ENCODE data around the gene TYK2. TPM values are rescaled to one million over a fixed set of nuclear protein-coding genes. Genes with fewer than 3 reads are reported as not detected.
A peak's percentile ranks its signal among the peaks of the same experiment; 100 is the strongest.

TYK2 gene
- total and polyA plus RNA-seq, 9 of the 15 experiments (the other 6 are each of a cell fraction or from before 2014, with no cell fraction given): 15.0 to 182 (median 85.9) TPM

DNA sequence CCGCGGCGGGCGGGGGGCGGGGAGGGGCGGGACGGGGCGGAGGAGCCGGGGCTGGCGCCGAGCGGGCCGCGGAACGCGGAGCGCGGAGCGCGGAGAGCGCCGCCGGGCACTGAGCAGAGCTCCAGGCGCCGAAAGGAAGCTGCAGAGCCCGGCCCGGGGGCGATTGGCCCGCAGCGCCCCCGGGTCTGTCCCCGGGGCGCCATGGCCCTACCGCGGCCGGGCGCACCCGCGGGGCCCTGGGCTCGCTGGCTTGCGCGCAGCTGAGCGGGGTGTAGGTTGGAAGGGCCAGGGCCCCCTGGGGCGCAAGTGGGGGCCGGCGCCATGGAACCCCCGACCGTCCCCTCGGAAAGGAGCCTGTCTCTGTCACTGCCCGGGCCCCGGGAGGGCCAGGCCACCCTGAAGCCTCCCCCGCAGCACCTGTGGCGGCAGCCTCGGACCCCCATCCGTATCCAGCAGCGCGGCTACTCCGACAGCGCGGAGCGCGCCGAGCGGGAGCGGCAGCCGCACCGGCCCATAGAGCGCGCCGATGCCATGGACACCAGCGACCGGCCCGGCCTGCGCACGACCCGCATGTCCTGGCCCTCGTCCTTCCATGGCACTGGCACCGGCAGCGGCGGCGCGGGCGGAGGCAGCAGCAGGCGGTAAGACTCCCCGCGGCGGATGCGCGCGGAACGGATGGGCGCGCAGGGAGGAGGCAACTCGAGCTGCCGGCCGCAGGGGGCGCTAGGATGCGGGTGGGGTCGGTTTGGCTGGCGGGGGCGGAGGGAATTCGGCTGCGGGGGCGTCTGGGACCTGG, 40.3 kb upstream of the TYK2 start, which contains the start of gene PDE4A:
TSS of gene PDE4A (plus strand) at position 95 of the 796 bp plus-strand sequence. CDS start at position 322, 227 bp downstream.
- H3K9me1 ChIP-seq (ENCODE audit: control insufficient read depth, insufficient read depth, low read length): no peaks in the 10 kb centered on the region
- H3K4me3 ChIP-seq: peak within 1 kb of the TSS; percentile 75
- H3K4me2 ChIP-seq (ENCODE audit: insufficient read depth, low read length): peak within 1 kb of the TSS; percentile 100
- no peaks in the 10 kb centered on the region; the same call in 2 of the 3 replicates for H3K36me3 ChIP-seq (ENCODE audit: control insufficient read depth, insufficient read depth, low read length)
- H2AFZ ChIP-seq (ENCODE audit: low read depth, low read length): peak within 1 kb of the TSS; percentile 86
- peaks cover 52 to 85% of the 10 kb centered on the region in 2 experiments; a peak in 4 of 5 replicates for H3K4me1 ChIP-seq (replicated peaks in 1 of 2; ENCODE audit: control insufficient read depth in 2 of 2, insufficient read depth in 2 of 2, low read length in 2 of 2)
- in situ Hi-C loops (cut with MboI) (no loop called here), intact Hi-C loops (cut with micrococcal nuclease) (loop anchor here (5.0 kb wide), 1 partner anchor 57 kb away; no protein-coding TSS in a partner anchor)
- ATAC-seq: peak; percentile 34
- WGBS (ENCODE audit: insufficient coverage, low coverage, missing lambda C conversion rate): under 1% methylated on average over 53 of the region's 104 CpGs
- BruUV-seq (replicated peaks): no TSS peak
- no peaks in the 10 kb centered on the region for H3K27me3 ChIP-seq (ENCODE audit: control insufficient read depth in 2 of 2, insufficient read depth in 2 of 2, low read length in 2 of 2)
- peak within 1 kb of the TSS; percentile 95 for H3K27ac ChIP-seq (ENCODE audit: extremely low read depth, low read depth, low read length)
- DNase-seq (ENCODE audit: extremely low read depth in 1 of 4, low spot score in 3 of 4): peak; percentile 68 to 89 (median 74)
- H3K79me2 ChIP-seq (ENCODE audit: control insufficient read depth, insufficient read depth, low read length): peaks cover 80% of the 10 kb centered on the region
- H3K9ac ChIP-seq (ENCODE audit: insufficient read depth in 1 of 2, low read depth in 2 of 2, low read length in 2 of 2): peak within 1 kb of the TSS; percentile 87 to 93
- CTCF ChIA-PET (ENCODE audit: low intra/inter-chr PET ratio): interaction anchor here (2.3 kb wide), 1 partner anchor 17 kb away, joined by 8 read pairs; no protein-coding TSS in a partner anchor
- POLR2A ChIA-PET: interaction anchor here (0.6 to 1.4 kb wide), 3 partner anchors 9 to 20 kb away, joined by 3 to 10 read pairs (median 3); no protein-coding TSS in a partner anchor
- FAIRE-seq: no peak
- peaks cover 13% of the 10 kb centered on the region for H4K20me1 ChIP-seq (replicated peaks; ENCODE audit: control insufficient read depth, insufficient read depth, low read length)
- no peaks in the 10 kb centered on the region for H3K9me3 ChIP-seq (replicated peaks; ENCODE audit: control insufficient read depth, insufficient read depth, low read depth, low read length)
- TF ChIP-seq MIER1 (IDR thresholded peaks at IDR 0.05; ENCODE audit: low read depth) (no peak), MCM2 (IDR thresholded peaks at IDR 0.05; ENCODE audit: low read depth) (no peak), MEF2D (tag; conservative IDR thresholded peaks at IDR 0.05; ENCODE audit: low read depth) (no peak), ZNF561 (CRISPR knock-in tag; conservative IDR thresholded peaks at IDR 0.05) (no peak), STAT5A (IDR thresholded peaks at IDR 0.05; ENCODE audit: borderline replicate concordance, low read length) (no peak), KLF10 (CRISPR knock-in tag; IDR thresholded peaks at IDR 0.05) (no peak), POLR2G (IDR thresholded peaks at IDR 0.05; ENCODE audit: low read depth, low read length) (peak; percentile 69), RFX7 (CRISPR knock-in tag; IDR thresholded peaks at IDR 0.05) (no peak), ARID2 (IDR thresholded peaks at IDR 0.05) (peak; percentile 16; the same call in 1 of the 2 replicates), ZNF699 (CRISPR knock-in tag; IDR thresholded peaks at IDR 0.05; ENCODE audit: insufficient replicate concordance) (no peak), KDM1A (IDR thresholded peaks at IDR 0.05) (peak in 1 of 2 experiments; percentile 39; a peak in 2 of 4 replicates), ASH1L (IDR thresholded peaks at IDR 0.05; ENCODE audit: borderline replicate concordance, low read depth, partially characterized antibody) (no peak)
- TF ChIP-seq, protein P1, sequence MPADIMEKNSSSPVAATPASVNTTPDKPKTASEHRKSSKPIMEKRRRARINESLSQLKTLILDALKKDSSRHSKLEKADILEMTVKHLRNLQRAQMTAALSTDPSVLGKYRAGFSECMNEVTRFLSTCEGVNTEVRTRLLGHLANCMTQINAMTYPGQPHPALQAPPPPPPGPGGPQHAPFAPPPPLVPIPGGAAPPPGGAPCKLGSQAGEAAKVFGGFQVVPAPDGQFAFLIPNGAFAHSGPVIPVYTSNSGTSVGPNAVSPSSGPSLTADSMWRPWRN (IDR thresholded peaks at IDR 0.05; ENCODE audit: low read depth): no peak
- TF ChIP-seq, protein P2, sequence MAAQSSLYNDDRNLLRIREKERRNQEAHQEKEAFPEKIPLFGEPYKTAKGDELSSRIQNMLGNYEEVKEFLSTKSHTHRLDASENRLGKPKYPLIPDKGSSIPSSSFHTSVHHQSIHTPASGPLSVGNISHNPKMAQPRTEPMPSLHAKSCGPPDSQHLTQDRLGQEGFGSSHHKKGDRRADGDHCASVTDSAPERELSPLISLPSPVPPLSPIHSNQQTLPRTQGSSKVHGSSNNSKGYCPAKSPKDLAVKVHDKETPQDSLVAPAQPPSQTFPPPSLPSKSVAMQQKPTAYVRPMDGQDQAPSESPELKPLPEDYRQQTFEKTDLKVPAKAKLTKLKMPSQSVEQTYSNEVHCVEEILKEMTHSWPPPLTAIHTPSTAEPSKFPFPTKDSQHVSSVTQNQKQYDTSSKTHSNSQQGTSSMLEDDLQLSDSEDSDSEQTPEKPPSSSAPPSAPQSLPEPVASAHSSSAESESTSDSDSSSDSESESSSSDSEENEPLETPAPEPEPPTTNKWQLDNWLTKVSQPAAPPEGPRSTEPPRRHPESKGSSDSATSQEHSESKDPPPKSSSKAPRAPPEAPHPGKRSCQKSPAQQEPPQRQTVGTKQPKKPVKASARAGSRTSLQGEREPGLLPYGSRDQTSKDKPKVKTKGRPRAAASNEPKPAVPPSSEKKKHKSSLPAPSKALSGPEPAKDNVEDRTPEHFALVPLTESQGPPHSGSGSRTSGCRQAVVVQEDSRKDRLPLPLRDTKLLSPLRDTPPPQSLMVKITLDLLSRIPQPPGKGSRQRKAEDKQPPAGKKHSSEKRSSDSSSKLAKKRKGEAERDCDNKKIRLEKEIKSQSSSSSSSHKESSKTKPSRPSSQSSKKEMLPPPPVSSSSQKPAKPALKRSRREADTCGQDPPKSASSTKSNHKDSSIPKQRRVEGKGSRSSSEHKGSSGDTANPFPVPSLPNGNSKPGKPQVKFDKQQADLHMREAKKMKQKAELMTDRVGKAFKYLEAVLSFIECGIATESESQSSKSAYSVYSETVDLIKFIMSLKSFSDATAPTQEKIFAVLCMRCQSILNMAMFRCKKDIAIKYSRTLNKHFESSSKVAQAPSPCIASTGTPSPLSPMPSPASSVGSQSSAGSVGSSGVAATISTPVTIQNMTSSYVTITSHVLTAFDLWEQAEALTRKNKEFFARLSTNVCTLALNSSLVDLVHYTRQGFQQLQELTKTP (IDR thresholded peaks at IDR 0.05; ENCODE audit: low read depth in 1 of 2, partially characterized antibody in 2 of 2): no peak
- TF ChIP-seq, protein P3, sequence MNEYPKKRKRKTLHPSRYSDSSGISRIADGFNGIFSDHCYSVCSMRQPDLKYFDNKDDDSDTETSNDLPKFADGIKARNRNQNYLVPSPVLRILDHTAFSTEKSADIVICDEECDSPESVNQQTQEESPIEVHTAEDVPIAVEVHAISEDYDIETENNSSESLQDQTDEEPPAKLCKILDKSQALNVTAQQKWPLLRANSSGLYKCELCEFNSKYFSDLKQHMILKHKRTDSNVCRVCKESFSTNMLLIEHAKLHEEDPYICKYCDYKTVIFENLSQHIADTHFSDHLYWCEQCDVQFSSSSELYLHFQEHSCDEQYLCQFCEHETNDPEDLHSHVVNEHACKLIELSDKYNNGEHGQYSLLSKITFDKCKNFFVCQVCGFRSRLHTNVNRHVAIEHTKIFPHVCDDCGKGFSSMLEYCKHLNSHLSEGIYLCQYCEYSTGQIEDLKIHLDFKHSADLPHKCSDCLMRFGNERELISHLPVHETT (CRISPR knock-in tag; conservative IDR thresholded peaks at IDR 0.05 in 1 of 2, IDR thresholded peaks at IDR 0.05 in 1 of 2): no peak

Measured in K562 (cell line).